Smooth muscle cell (in vitro differentiated cells): ENCODE measurements around the gene CD226. TPM values are rescaled to one million over a fixed set of nuclear protein-coding genes. Genes with fewer than 3 reads are reported as not detected.

ENCODE experiments used
- DNase-seq: peaks from one replicate; lab custom pipeline; 2025; ENCODE audit not compliant: unreplicated experiment; lab: John Stamatoyannopoulos, UW
- H2AFZ ChIP-seq: fragments of 200-600 bp; sonication (generic); 2 replicates; pipeline ENCODE4 v1.6.0; 2016; ENCODE audit warnings: antibody characterized with exemption, low read depth, mild to moderate bottlenecking
- H3F3A ChIP-seq: fragments of 200-600 bp; sonication (generic); 2 replicates; pipeline ENCODE4 v1.6.0; 2017; ENCODE audit warnings: antibody characterized with exemption, low read depth
- H3K27ac ChIP-seq: fragments of 200-600 bp; sonication (generic); 2 replicates; pipeline ENCODE4 v1.5.1; 2016; ENCODE audit warnings: low read depth, mild to moderate bottlenecking
- H3K27me3 ChIP-seq: fragments of 200-600 bp; sonication (generic); 2 replicates; pipeline ENCODE4 v1.6.1; 2016; ENCODE audit warnings: low read depth, mild to moderate bottlenecking
- H3K36me3 ChIP-seq: fragments of 200-600 bp; sonication (generic); 2 replicates; pipeline ENCODE4 v1.5.1; 2016; ENCODE audit warnings: low read depth
- H3K4me1 ChIP-seq: fragments of 200-600 bp; sonication (generic); 2 replicates; pipeline ENCODE4 v1.5.1; 2016; ENCODE audit warnings: low read depth
- H3K4me2 ChIP-seq: fragments of 200-600 bp; sonication (generic); 2 replicates; pipeline ENCODE4 v1.6.0; 2016; ENCODE audit warnings: mild to moderate bottlenecking
- H3K4me3 ChIP-seq: fragments of 200-600 bp; sonication (generic); 2 replicates; pipeline ENCODE4 v1.5.1; 2016; ENCODE audit warnings: mild to moderate bottlenecking
- H3K79me2 ChIP-seq: fragments of 200-600 bp; sonication (generic); 2 replicates; pipeline ENCODE4 v1.6.0; 2016; ENCODE audit warnings: low read depth, mild to moderate bottlenecking
- H3K9ac ChIP-seq: fragments of 200-600 bp; sonication (generic); 2 replicates; pipeline ENCODE4 v1.6.0; 2016; ENCODE audit warnings: low read depth
- H3K9me3 ChIP-seq: fragments of 200-600 bp; sonication (generic); replicated peaks from 2 replicates; pipeline ENCODE4 v1.5.1; 2016; ENCODE audit warnings: low read depth
- H4K20me1 ChIP-seq: fragments of 200-600 bp; sonication (generic); 2 replicates; pipeline ENCODE4 v1.6.0; 2016; ENCODE audit warnings: low read depth
- WGBS: methylation state at CpG from one replicate; pipeline ENCODE4 v1.1.7; 2016; ENCODE audit warnings: low lambda C conversion rate; 5-methylcytosine and 5-hydroxymethylcytosine counted together
- polyA plus RNA-seq: library from polyadenylated mRNA; unstranded; fragments of >200 nt; fragmentation: Nextera tagmentation; extraction: Ambion mirVana; gene quantifications from 2 replicates; pipeline ENCODE4 v1.2.1, GENCODE V29; 2016
- total RNA-seq: library from RNA; depleted of rRNA; stranded (reverse); fragments of >200 nt; gene quantifications from 2 replicates; pipeline ENCODE4 v1.2.3, GENCODE V29; 2014
- TF ChIP-seq, protein P1 (sequence below): fragments of 200-600 bp; sonication (generic); IDR thresholded peaks from 2 replicates; pipeline ENCODE4 v1.5.1; 2017; ENCODE audit warnings: borderline replicate concordance, mild to moderate bottlenecking, antibody characterized with exemption; ENCODE audit not compliant: insufficient read depth, poor library complexity, severe bottlenecking

Gene CD226
- total and polyA plus RNA-seq, 2 experiments from 2014 or later = 0.02 to 0.36 TPM

DNA sequence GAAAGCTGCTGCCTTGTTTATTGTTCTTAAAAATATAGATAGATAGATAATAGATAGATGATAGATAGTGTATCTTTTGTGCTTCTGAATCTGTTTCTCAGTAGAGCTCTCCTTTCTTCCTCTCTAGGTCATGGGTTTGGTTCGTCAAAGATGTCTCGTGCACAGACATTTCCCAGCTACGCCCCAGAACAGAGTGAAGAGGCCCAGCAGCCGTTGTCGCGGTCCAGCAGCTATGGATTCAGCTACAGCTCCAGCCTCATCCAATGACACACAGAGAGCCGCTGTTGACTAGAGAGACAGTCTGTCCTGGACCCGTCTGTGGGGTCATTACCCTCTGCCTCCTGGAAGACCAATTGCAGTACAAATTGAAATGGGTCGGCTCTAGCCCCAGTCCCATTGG, 106.6 kb downstream of the CD226 start:
- Histone ChIP-seq H3K4me3 (no peak overlapping the region), H2AFZ (no peak overlapping the region), H3K4me1 (peaks cover 16% of the 10 kb centered on the region), H3K9ac (no peak overlapping the region), H3K36me3 (no peaks in the 10 kb centered on the region), H3F3A (peaks cover 20% of the 10 kb centered on the region), H3K27ac (peak overlapping the region; percentile 16), H3K79me2 (no peaks in the 10 kb centered on the region), H4K20me1 (no peaks in the 10 kb centered on the region), H3K4me2 (peak overlapping the region; percentile 74), H3K9me3 (no peaks in the 10 kb centered on the region), H3K27me3 (no peaks in the 10 kb centered on the region)
- DNase-seq = no peak
- 86% methylated on average over 9 of the region's 9 CpGs for WGBS
- TF ChIP-seq, protein P1, sequence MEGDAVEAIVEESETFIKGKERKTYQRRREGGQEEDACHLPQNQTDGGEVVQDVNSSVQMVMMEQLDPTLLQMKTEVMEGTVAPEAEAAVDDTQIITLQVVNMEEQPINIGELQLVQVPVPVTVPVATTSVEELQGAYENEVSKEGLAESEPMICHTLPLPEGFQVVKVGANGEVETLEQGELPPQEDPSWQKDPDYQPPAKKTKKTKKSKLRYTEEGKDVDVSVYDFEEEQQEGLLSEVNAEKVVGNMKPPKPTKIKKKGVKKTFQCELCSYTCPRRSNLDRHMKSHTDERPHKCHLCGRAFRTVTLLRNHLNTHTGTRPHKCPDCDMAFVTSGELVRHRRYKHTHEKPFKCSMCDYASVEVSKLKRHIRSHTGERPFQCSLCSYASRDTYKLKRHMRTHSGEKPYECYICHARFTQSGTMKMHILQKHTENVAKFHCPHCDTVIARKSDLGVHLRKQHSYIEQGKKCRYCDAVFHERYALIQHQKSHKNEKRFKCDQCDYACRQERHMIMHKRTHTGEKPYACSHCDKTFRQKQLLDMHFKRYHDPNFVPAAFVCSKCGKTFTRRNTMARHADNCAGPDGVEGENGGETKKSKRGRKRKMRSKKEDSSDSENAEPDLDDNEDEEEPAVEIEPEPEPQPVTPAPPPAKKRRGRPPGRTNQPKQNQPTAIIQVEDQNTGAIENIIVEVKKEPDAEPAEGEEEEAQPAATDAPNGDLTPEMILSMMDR = no peak

DNA sequence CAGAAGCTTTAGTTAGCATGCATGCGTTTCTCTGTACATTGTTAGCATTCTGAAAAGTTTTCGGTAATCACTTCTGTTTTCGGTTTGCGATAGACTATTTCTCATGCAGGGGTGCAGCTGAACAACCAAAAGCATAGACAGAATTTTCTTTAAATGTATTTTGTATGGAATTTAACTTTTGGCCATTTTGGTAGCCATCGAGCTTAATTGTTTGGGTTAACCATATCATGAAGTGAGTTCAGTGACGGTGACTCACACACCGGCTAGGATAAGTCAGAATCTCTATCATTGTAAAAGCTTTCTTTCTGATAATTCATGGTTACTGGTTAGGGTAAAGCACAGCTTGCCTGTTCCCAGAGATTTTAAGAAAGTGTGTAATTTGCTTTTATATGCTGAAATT, 107.2 kb downstream of the CD226 start:
- Histone ChIP-seq H3K27me3 (no peaks in the 10 kb centered on the region), H3K4me2 (peak overlapping the region; percentile 74), H3K79me2 (no peaks in the 10 kb centered on the region), H3K4me1 (peaks cover 16% of the 10 kb centered on the region), H3K4me3 (no peak overlapping the region), H3K9ac (no peak overlapping the region), H3F3A (peaks cover 15% of the 10 kb centered on the region), H3K36me3 (no peaks in the 10 kb centered on the region), H4K20me1 (no peaks in the 10 kb centered on the region), H2AFZ (peak overlapping the region; percentile 25), H3K9me3 (no peaks in the 10 kb centered on the region), H3K27ac (peak overlapping the region; percentile 60)
- DNase-seq = no peak
- 35% methylated on average over 7 of the region's 7 CpGs for WGBS
- TF ChIP-seq, protein P1 = no peak

DNA sequence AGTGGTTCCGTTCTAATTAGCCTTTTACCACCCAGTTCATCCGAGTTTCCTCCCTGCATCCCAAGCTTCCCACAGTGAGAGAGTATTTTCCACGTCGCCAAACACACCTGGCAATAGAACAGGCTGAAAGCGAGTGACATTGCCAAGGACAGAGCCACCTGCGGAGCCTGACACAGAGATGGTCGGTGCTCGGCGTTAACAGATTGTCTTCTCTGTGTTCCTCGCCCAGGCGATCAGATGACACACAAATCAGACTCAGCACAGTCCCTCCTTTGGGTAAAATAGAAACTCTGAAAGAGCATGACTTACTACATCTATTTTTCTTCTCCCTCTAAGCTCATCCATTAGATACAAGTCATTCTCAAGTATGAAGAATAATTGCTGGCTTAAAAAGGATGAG, 107.7 kb downstream of the CD226 start:
- Histone ChIP-seq H3K79me2 (no peaks in the 10 kb centered on the region), H3K4me2 (peak overlapping the region; percentile 74), H3K27ac (peak overlapping the region; percentile 60), H3K4me3 (no peak overlapping the region), H3K4me1 (peaks cover 16% of the 10 kb centered on the region), H3K9ac (no peak overlapping the region), H3K9me3 (no peaks in the 10 kb centered on the region), H3K36me3 (no peaks in the 10 kb centered on the region), H3F3A (peaks cover 13% of the 10 kb centered on the region), H2AFZ (peak overlapping the region; percentile 25), H3K27me3 (no peaks in the 10 kb centered on the region), H4K20me1 (no peaks in the 10 kb centered on the region)
- 76% methylated on average over 11 of the region's 11 CpGs for WGBS
- DNase-seq = no peak
- TF ChIP-seq, protein P1 = no peak

DNA sequence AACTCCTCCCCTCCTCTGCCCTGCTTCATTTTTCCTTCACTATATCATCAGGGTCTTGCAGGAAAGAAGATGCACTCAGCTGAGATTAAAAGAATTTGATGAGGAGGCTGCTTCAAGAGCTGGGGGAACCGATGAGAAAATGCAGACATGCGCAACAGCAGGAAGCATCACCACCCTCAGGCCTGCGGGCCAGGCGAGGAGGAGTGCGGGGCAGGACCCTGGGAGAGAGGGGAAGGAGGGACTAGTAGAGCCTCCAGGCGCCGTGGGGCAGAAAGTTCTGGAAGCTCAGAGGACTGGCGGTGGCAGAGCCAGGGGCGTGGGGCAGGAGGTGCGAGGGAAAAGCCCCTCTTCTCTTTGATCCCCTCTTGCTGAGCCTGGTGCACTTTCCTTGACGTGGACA, 108.2 kb downstream of the CD226 start:
- peaks cover 13% of the 10 kb centered on the region for H3F3A ChIP-seq
- H3K27me3 ChIP-seq = no peaks in the 10 kb centered on the region
- no peaks in the 10 kb centered on the region for H3K9me3 ChIP-seq
- 90% methylated on average over 11 of the region's 11 CpGs for WGBS
- no peak overlapping the region for H3K9ac ChIP-seq
- H3K4me2 ChIP-seq = peak overlapping the region; percentile 74
- TF ChIP-seq, protein P1 = no peak
- no peaks in the 10 kb centered on the region for H4K20me1 ChIP-seq
- no peak overlapping the region for H3K4me3 ChIP-seq
- DNase-seq = no peak
- H3K4me1 ChIP-seq = peaks cover 16% of the 10 kb centered on the region
- H3K27ac ChIP-seq = no peak overlapping the region
- no peaks in the 10 kb centered on the region for H3K79me2 ChIP-seq
- H3K36me3 ChIP-seq = no peaks in the 10 kb centered on the region
- no peak overlapping the region for H2AFZ ChIP-seq
